DOHH2 (cell line): ENCODE measurements around the gene TTYH1.

Source experiments
- CTCF ChIP-seq: fragments of 200-600 bp; sonication (generic); IDR thresholded peaks from one replicate; pipeline ENCODE4 v1.5.1; 2014; ENCODE audit warnings: antibody characterized with exemption, mild to moderate bottlenecking, low read depth, low read length; ENCODE audit not compliant: poor library complexity, severe bottlenecking
- EZH2phosphoT487 ChIP-seq: fragments of 200-600 bp; sonication (generic); IDR thresholded peaks from 2 replicates; pipeline ENCODE4 v1.6.1; 2017; ENCODE audit warnings: borderline replicate concordance, mild to moderate bottlenecking, antibody characterized with exemption, low read length, moderate library complexity, mixed read lengths

DNA sequence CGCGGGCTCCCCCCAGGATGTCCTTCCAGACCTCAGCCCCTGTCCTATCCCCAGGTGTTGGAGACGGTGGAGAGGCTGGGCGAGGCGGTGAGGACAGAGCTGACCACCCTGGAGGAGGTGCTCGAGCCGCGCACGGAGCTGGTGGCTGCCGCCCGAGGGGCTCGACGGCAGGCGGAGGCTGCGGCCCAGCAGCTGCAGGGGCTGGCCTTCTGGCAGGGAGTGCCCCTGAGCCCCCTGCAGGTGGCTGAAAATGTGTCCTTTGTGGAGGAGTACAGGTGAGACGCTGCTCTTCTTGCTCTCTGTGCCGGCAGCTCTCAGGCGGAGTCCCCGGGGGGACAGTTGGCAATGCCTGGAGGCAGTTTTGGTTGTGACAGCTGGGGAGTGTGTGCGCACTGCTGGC is 6.9 kb downstream of the TTYH1 start:
- TF ChIP-seq CTCF (no peak), EZH2phosphoT487 (no peak)
